HG03342 (cell line): ENCODE results near the gene KCNJ8.
"Not testable (repeated sequence)": the region's sequence is repeated elsewhere in the genome, so short reads cannot be mapped to it uniquely, and the experiment has no call there.

Experiments
- ATAC-seq: cut with Tn5 transposase; IDR thresholded peaks from one replicate; pipeline ENCODE4 v1.9.1; 2021; ENCODE audit warnings: mild to moderate bottlenecking, moderate library complexity; ENCODE audit not compliant: unreplicated experiment

KCNJ8 gene

GRCh38 chr12:21774358-21775132 lies at the start of gene KCNJ8:
Gene KCNJ8 (minus strand): TSS chr12:21774706. CDS start chr12:21773616, 1,090 bp downstream.
- ATAC-seq: no peak

DNA sequence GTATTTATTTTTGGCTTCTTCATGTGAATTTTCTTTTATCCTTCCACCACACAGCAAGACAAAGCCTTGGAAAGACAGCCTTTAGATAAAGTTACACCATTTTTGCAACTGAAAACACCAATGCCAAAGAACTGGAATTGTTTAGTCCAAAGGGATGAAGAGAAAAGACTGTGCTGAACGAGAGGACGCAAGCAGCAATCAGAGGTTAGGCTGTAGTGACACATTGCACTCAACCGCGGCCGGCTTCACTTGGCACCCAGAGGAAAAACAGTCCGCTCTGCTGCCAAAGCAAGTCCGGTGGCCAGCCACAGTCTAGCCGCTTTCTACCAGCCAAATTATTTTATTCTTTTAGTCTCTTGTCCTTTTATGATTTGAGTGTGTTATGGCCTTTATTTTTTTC lies 49.1 kb upstream of the KCNJ8 start:
- no peak for ATAC-seq

GRCh38 chr12:21819678-21820077 lies 45.2 kb upstream of the KCNJ8 start:
- no peak for ATAC-seq

DNA sequence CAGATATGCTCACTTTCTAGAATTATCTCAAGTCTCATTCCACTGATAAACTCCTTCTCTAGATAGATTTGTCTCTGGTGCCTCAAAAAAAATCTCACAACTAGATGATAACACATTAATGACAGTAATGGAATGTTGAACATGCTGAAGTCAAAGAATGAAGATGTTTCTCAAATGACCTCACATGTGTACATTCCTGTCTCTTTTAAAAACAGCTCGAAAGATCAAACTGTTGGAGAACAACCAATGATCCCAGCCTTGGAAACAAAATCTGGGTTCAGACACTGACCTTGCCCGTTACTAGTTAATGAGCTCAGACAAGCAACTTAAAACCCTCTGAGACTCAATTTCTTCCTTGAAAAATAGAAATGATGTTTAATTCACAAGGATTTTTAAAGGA lies 44.7 kb upstream of the KCNJ8 start:
- ATAC-seq: no peak

GRCh38 chr12:21818627-21819026 lies 44.1 kb upstream of the KCNJ8 start:
- ATAC-seq: no peak

DNA sequence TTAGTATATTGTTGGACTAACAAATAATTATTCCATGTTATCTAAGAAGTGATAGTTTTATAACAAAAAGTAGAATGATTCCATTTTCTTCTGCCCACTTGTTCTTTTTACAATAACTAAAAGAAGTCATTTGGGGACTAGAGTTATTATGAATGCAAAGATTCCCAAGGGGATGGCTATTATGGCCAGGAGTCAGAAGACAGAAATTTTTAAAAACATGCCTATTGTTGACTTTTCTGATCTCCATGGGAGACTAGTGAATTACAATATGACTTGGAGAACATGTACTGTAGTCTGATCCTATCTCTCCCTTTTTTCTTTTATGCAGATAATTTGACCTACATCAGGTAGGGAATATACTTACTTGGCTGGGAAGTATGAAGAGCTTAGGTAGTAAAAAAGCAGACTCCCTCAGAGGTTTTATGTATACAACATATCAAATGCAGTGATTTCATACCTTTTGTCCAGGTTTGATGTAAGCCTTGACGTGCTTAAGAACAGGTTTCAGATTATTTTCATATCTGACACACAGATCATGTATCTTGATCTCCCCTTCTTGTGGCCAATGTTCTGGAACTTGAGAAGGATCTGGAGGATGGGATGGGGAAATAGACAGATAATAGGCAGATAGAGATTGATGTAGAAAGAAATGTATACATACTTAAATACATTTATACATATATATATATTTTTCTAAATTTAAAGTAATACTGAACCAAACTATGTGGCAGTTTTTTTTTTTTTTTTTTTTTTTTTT lies 41.0 kb upstream of the KCNJ8 start:
- no peak for ATAC-seq

- ATAC-seq: no peak
Measured at GRCh38 chr12:21814814-21815213, 40.3 kb upstream of the KCNJ8 start.

DNA sequence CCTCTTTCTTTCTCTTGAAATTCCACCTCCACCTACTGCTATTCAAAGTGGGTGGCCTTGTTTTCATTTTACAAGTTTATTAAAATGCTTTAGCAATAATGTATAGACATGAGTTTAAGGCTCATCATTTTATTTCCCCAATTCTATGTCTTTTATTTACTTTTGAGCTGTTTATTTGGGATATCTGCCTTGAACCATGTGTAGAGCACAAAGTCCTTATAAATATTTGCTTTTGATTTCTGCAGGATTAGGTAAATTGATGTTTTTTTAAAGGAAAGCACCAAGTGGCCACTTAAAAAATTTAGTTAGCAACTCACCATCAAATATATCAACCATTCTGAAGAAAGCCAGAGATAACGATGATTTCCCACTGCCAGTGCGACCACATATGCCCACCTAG lies 39.8 kb upstream of the KCNJ8 start:
- no peak for ATAC-seq

- ATAC-seq: no peak
Measured at GRCh38 chr12:21813751-21814150, 39.2 kb upstream of the KCNJ8 start.

- no peak for ATAC-seq
Measured at GRCh38 chr12:21813125-21813524, 38.6 kb upstream of the KCNJ8 start.

- ATAC-seq: not testable (repeated sequence)
Measured at GRCh38 chr12:21812340-21812739, 37.8 kb upstream of the KCNJ8 start.

- no peak for ATAC-seq
Measured at GRCh38 chr12:21809100-21809499, 34.6 kb upstream of the KCNJ8 start.

DNA sequence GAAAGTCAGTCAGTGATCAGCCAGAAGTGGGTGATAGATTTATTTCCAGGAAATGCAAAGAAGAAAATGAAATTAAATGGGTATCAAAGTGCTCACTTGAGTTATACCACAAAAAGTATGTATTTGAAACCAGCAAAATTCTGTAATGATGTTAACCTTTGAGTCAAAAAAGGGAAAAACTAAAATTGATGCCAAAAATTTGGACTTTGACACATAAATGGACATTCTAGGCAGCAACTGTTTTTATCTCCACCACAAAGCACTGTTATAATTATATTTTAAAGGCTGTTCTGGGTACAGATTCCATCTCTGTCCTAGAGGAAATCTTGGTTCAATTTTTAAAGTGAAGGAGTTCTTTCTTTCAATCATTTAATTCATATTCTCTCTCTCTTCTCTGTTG lies 31.7 kb upstream of the KCNJ8 start:
- ATAC-seq: no peak

GRCh38 chr12:21801522-21802288 lies 27.2 kb upstream of the KCNJ8 start:
- ATAC-seq: no peak

- no peak for ATAC-seq
Measured at GRCh38 chr12:21800011-21800410, 25.5 kb upstream of the KCNJ8 start.

GRCh38 chr12:21797539-21797938 lies 23.0 kb upstream of the KCNJ8 start:
- ATAC-seq: no peak

DNA sequence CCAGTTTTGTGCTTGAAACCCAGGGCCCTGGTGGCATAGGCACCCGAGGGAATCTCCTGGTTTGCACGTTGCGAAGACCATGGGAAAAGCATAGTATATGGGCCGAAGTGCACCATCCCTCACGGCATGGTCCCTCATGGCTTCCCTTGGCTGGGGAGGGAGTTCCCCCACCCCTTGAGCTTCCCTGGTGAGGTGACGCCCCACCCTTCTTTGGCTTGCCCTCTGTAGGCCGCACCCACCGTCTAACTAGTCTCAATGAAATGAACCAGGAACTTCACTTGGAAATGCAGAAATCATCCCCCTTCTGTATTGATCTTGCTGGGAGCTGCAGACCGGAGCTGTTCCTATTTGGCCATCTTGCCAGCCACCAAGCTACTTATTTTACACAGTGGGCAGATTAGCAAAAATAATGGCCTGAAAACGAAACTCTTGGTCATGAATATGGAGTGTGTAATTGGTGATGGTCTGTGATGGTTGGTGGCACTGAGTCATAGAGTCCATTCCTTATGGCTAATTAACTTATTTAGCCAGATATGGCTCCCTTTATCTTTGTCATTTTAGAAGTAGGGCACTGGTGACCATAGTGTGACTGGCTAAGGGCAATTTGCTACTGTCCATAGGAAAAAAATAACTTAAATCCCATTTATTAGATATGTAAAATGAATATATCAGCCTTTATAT lies 21.3 kb upstream of the KCNJ8 start:
- ATAC-seq: no peak

DNA sequence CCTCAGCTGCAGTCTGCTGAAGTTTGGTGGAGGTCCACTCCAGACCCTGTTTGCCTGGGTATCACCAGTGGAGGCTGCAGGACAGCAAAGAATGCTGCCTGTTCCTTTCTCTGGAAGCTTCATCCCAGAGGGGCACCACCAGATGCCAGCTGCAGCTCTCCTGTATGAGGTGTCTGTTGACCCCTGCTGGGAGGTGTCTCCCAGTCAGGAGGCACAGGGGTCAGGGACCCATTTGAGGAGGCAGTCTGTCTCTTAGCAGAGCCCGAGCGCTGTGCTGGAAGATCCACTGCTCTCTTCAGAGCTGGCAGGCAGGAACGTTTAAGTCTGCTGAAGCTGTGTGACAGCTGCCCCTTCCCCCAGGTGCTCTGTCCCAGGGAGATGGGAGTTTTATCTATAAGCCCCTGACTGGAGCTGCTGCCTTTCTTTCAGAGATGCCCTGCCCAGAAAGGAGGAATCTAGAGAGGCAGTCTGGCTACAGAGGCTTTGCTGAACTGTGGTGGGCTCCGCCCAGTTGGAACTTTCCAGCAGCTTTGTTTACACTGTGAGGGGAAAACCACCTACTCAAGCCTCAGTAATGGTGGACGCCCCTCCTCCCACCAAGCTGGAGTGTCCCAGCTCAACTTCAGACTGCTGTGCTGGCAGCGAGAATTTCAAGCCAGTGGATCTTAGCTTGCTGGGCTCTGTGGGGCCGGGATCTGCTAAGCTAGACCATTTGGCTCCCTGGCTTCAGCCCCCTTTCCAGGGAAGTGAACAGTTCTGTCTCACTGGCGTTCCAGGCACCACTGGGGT lies 20.5 kb upstream of the KCNJ8 start:
- ATAC-seq: not testable (repeated sequence)

- not testable (repeated sequence) for ATAC-seq
Measured at GRCh38 chr12:21789687-21790086, 15.2 kb upstream of the KCNJ8 start.
